Mesendoderm (in vitro differentiated cells): ENCODE results near the gene GFOD2.

ENCODE experiments used
- DNase-seq: peaks from one replicate; pipeline ENCODE4 v3.0.0; 2013
- H2AK5ac ChIP-seq: 2 replicates; pipeline ENCODE4 v1.6.1; 2013; ENCODE audit warnings: low read length, inconsistent platforms
- H2BK120ac ChIP-seq: 2 replicates; pipeline ENCODE4 v1.6.1; 2013; ENCODE audit warnings: low read depth, mild to moderate bottlenecking, low read length, moderate library complexity, mixed read lengths
- H2BK15ac ChIP-seq: replicated peaks from 2 replicates; pipeline ENCODE4 v1.6.1; 2013; ENCODE audit warnings: low read depth, mild to moderate bottlenecking, moderate library complexity
- H2BK5ac ChIP-seq: 2 replicates; pipeline ENCODE4 v1.6.1; 2013; ENCODE audit warnings: low read length, inconsistent platforms
- H3K18ac ChIP-seq: 2 replicates; pipeline ENCODE4 v1.6.1; 2013; ENCODE audit warnings: mild to moderate bottlenecking, low read length, mixed read lengths
- H3K23ac ChIP-seq: one replicate; pipeline ENCODE4 v1.6.1; 2013; ENCODE audit warnings: low read length
- H3K27ac ChIP-seq: 2 replicates; pipeline ENCODE4 v1.5.1; 2013; ENCODE audit warnings: low read depth, mild to moderate bottlenecking, inconsistent platforms, low read length, moderate library complexity
- H3K27me3 ChIP-seq: 2 replicates; pipeline ENCODE4 v1.6.1; 2013; ENCODE audit warnings: low read length, control low read depth, mild to moderate bottlenecking, inconsistent platforms; ENCODE audit not compliant: insufficient read depth, poor library complexity
- H3K36me3 ChIP-seq: 2 replicates; pipeline ENCODE4 v1.6.1; 2013; ENCODE audit warnings: low read length, inconsistent platforms; ENCODE audit not compliant: control insufficient read depth, insufficient read depth
- H3K4ac ChIP-seq: one replicate; pipeline ENCODE4 v1.6.1; 2013; ENCODE audit warnings: low read depth, mild to moderate bottlenecking, low read length, moderate library complexity
- H3K4me1 ChIP-seq: 2 replicates; pipeline ENCODE4 v1.6.1; 2013; ENCODE audit warnings: low read depth, low read length, inconsistent platforms; ENCODE audit not compliant: control insufficient read depth
- H3K4me2 ChIP-seq: 2 replicates; pipeline ENCODE4 v1.6.1; 2013; ENCODE audit warnings: low read length
- H3K4me3 ChIP-seq: 2 replicates; pipeline ENCODE4 v1.5.1; 2013; ENCODE audit warnings: mild to moderate bottlenecking, low read length
- H3K56ac ChIP-seq: one replicate; pipeline ENCODE4 v1.6.1; 2013; ENCODE audit warnings: low read length
- H3K79me1 ChIP-seq: 2 replicates; pipeline ENCODE4 v1.6.1; 2013; ENCODE audit warnings: low read length, inconsistent platforms
- H3K79me2 ChIP-seq: 2 replicates; pipeline ENCODE4 v1.6.1; 2013; ENCODE audit warnings: mild to moderate bottlenecking, low read length; ENCODE audit not compliant: control insufficient read depth, insufficient read depth
- H3K9ac ChIP-seq: 2 replicates; pipeline ENCODE4 v1.6.1; 2013; ENCODE audit warnings: low read length, inconsistent platforms
- H4K5ac ChIP-seq: one replicate; pipeline ENCODE4 v1.6.1; 2013; ENCODE audit warnings: low read length
- H4K8ac ChIP-seq: one replicate; pipeline ENCODE4 v1.6.1; 2013; ENCODE audit warnings: low read depth, mild to moderate bottlenecking, control low read depth, low read length, moderate library complexity
- WGBS: extraction: QIAGEN DNeasy Blood & Tissue Kit; methylation state at CpG from one replicate; pipeline ENCODE4 v1.1.7; 2013; ENCODE audit warnings: low lambda C conversion rate, missing lambda C conversion rate; ENCODE audit not compliant: insufficient coverage; ENCODE audit errors: extremely low coverage; 5-methylcytosine and 5-hydroxymethylcytosine counted together

The GFOD2 gene

GRCh38 chr16:67714522-67714921 lies 4.6 kb downstream of the GFOD2 start:
- peaks cover 26% of the 10 kb centered on the region for H3K79me2 ChIP-seq
- no peak overlapping the region for H3K4me2 ChIP-seq
- no peak overlapping the region for H3K4ac ChIP-seq
- no peak overlapping the region for H3K56ac ChIP-seq
- H4K5ac ChIP-seq: no peak overlapping the region
- no peak overlapping the region for H3K27ac ChIP-seq
- H3K9ac ChIP-seq: no peak overlapping the region
- no peak overlapping the region for H2AK5ac ChIP-seq
- H2BK5ac ChIP-seq: no peak overlapping the region
- DNase-seq: no peak
- H3K27me3 ChIP-seq: no peaks in the 10 kb centered on the region
- H3K79me1 ChIP-seq: peaks cover 16% of the 10 kb centered on the region
- H3K18ac ChIP-seq: no peak overlapping the region
- H3K23ac ChIP-seq: no peak overlapping the region
- no peak overlapping the region for H2BK15ac ChIP-seq
- WGBS: no CpG with 5 or more reads among the region's 1 CpG
- H3K36me3 ChIP-seq: no peaks in the 10 kb centered on the region
- no peak overlapping the region for H2BK120ac ChIP-seq
- no peak overlapping the region for H4K8ac ChIP-seq
- H3K4me1 ChIP-seq: peaks cover 3% of the 10 kb centered on the region
- no peak overlapping the region for H3K4me3 ChIP-seq

GRCh38 chr16:67713647-67714273 lies 5.4 kb downstream of the GFOD2 start:
- no peak overlapping the region for H2BK15ac ChIP-seq
- H3K36me3 ChIP-seq: no peaks in the 10 kb centered on the region
- no peak overlapping the region for H3K27ac ChIP-seq
- peaks cover 26% of the 10 kb centered on the region for H3K79me2 ChIP-seq
- H3K4ac ChIP-seq: no peak overlapping the region
- H4K8ac ChIP-seq: no peak overlapping the region
- H3K56ac ChIP-seq: no peak overlapping the region
- no peaks in the 10 kb centered on the region for H3K27me3 ChIP-seq
- no peak overlapping the region for H3K9ac ChIP-seq
- peak; percentile 54 for DNase-seq
- no CpG with 5 or more reads among the region's 5 CpGs for WGBS
- H3K79me1 ChIP-seq: peaks cover 16% of the 10 kb centered on the region
- H4K5ac ChIP-seq: no peak overlapping the region
- no peak overlapping the region for H2AK5ac ChIP-seq
- no peak overlapping the region for H2BK5ac ChIP-seq
- no peak overlapping the region for H2BK120ac ChIP-seq
- peaks cover 3% of the 10 kb centered on the region for H3K4me1 ChIP-seq
- H3K4me2 ChIP-seq: no peak overlapping the region
- no peak overlapping the region for H3K18ac ChIP-seq
- no peak overlapping the region for H3K23ac ChIP-seq
- no peak overlapping the region for H3K4me3 ChIP-seq

- Histone ChIP-seq H3K27ac (no peak overlapping the region), H3K36me3 (no peaks in the 10 kb centered on the region), H3K4me3 (no peak overlapping the region), H3K4me2 (no peak overlapping the region), H3K27me3 (no peaks in the 10 kb centered on the region), H2BK120ac (no peak overlapping the region), H4K5ac (no peak overlapping the region), H2BK5ac (no peak overlapping the region), H3K79me1 (peaks cover 8% of the 10 kb centered on the region), H2BK15ac (no peak overlapping the region), H3K18ac (no peak overlapping the region), H3K9ac (no peak overlapping the region), H3K79me2 (peaks cover 18% of the 10 kb centered on the region), H3K23ac (no peak overlapping the region), H4K8ac (no peak overlapping the region), H3K56ac (no peak overlapping the region), H2AK5ac (no peak overlapping the region), H3K4me1 (peaks cover 3% of the 10 kb centered on the region), H3K4ac (no peak overlapping the region)
- no peak for DNase-seq
- WGBS: no CpG with 5 or more reads among the region's 6 CpGs
Observed at GRCh38 chr16:67710607-67711006, 8.5 kb downstream of the GFOD2 start.

GRCh38 chr16:67709050-67709449 lies 10.1 kb downstream of the GFOD2 start:
- Histone ChIP-seq H3K56ac (no peak overlapping the region), H3K27me3 (no peaks in the 10 kb centered on the region), H4K5ac (no peak overlapping the region), H3K18ac (no peak overlapping the region), H3K79me2 (peaks cover 15% of the 10 kb centered on the region), H4K8ac (no peak overlapping the region), H3K4me2 (no peak overlapping the region), H3K4ac (no peak overlapping the region), H3K4me3 (no peak overlapping the region), H3K79me1 (peaks cover 10% of the 10 kb centered on the region), H3K23ac (no peak overlapping the region), H3K9ac (no peak overlapping the region), H3K27ac (no peak overlapping the region), H2BK15ac (no peak overlapping the region), H2BK120ac (no peak overlapping the region), H2BK5ac (no peak overlapping the region), H3K4me1 (peaks cover 3% of the 10 kb centered on the region), H2AK5ac (no peak overlapping the region), H3K36me3 (no peaks in the 10 kb centered on the region)
- no CpG with 5 or more reads among the region's 1 CpG for WGBS
- DNase-seq: no peak

- H3K79me1 ChIP-seq: peaks cover 8% of the 10 kb centered on the region
- no peaks in the 10 kb centered on the region for H3K27me3 ChIP-seq
- H2AK5ac ChIP-seq: no peak overlapping the region
- no peaks in the 10 kb centered on the region for H3K36me3 ChIP-seq
- no peak overlapping the region for H3K23ac ChIP-seq
- no peak overlapping the region for H2BK15ac ChIP-seq
- H3K9ac ChIP-seq: no peak overlapping the region
- H4K5ac ChIP-seq: no peak overlapping the region
- no peak overlapping the region for H3K4me3 ChIP-seq
- no peaks in the 10 kb centered on the region for H3K4me1 ChIP-seq
- no peak for DNase-seq
- no peak overlapping the region for H3K18ac ChIP-seq
- H4K8ac ChIP-seq: no peak overlapping the region
- H2BK120ac ChIP-seq: no peak overlapping the region
- no peak overlapping the region for H3K4me2 ChIP-seq
- H3K56ac ChIP-seq: no peak overlapping the region
- no peak overlapping the region for H3K27ac ChIP-seq
- H3K4ac ChIP-seq: no peak overlapping the region
- no peak overlapping the region for H2BK5ac ChIP-seq
- peaks cover 15% of the 10 kb centered on the region for H3K79me2 ChIP-seq
- no CpG with 5 or more reads among the region's 2 CpGs for WGBS
Observed at GRCh38 chr16:67708368-67708771, 10.7 kb downstream of the GFOD2 start.

GRCh38 chr16:67707790-67708189 lies 11.3 kb downstream of the GFOD2 start:
- Histone ChIP-seq H3K9ac (no peak overlapping the region), H3K18ac (no peak overlapping the region), H3K79me1 (peaks cover 5% of the 10 kb centered on the region), H3K56ac (no peak overlapping the region), H2AK5ac (no peak overlapping the region), H4K8ac (no peak overlapping the region), H2BK120ac (no peak overlapping the region), H3K27ac (no peak overlapping the region), H3K4ac (no peak overlapping the region), H2BK15ac (no peak overlapping the region), H3K79me2 (peaks cover 11% of the 10 kb centered on the region), H4K5ac (no peak overlapping the region), H3K23ac (no peak overlapping the region), H2BK5ac (no peak overlapping the region), H3K36me3 (no peaks in the 10 kb centered on the region), H3K4me3 (no peak overlapping the region), H3K4me2 (no peak overlapping the region), H3K4me1 (no peaks in the 10 kb centered on the region), H3K27me3 (no peaks in the 10 kb centered on the region)
- no CpG with 5 or more reads among the region's 5 CpGs for WGBS
- no peak for DNase-seq
